ENCODE data around the gene TLL1.

DNA sequence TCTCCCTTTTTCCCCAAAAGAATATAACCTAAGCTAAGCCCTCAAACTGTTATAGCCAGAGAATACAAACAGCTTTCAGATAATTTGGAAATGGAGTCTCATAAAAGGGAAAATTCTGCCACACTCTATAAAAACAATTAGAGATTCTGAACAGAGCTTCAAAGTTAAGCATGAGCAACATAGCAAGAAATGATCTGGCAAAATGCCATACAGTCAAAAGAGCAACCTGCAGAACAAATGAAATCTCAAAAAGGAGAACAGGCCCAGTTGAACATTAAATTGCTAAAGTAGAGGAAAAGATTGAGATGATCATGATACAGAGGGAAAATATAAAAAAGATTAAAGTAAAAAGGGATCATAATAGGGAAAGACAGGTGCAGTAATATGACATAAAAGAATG is 250.5 kb downstream of the TLL1 start:
- TF ChIP-seq, protein P1, sequence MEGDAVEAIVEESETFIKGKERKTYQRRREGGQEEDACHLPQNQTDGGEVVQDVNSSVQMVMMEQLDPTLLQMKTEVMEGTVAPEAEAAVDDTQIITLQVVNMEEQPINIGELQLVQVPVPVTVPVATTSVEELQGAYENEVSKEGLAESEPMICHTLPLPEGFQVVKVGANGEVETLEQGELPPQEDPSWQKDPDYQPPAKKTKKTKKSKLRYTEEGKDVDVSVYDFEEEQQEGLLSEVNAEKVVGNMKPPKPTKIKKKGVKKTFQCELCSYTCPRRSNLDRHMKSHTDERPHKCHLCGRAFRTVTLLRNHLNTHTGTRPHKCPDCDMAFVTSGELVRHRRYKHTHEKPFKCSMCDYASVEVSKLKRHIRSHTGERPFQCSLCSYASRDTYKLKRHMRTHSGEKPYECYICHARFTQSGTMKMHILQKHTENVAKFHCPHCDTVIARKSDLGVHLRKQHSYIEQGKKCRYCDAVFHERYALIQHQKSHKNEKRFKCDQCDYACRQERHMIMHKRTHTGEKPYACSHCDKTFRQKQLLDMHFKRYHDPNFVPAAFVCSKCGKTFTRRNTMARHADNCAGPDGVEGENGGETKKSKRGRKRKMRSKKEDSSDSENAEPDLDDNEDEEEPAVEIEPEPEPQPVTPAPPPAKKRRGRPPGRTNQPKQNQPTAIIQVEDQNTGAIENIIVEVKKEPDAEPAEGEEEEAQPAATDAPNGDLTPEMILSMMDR (IDR thresholded peaks at IDR 0.05 in 8 of 11, conservative IDR thresholded peaks at IDR 0.05 in 3 of 11) = no peak
- TF ChIP-seq POLR2AphosphoS5 (IDR thresholded peaks at IDR 0.05) (no peak), POLR2A (IDR thresholded peaks at IDR 0.05) (no peak)

Data from spleen (tissue), 7 donors.